Naive thymus-derived CD4-positive, alpha-beta T cell (primary cell): ENCODE measurements around the gene F11. TPM values are rescaled to one million over a fixed set of nuclear protein-coding genes. Genes with fewer than 3 reads are reported as not detected.

ENCODE experiments used
- ATAC-seq: fragments of 150-1000 bp; cut with Tn5 transposase; 2 replicates; pipeline ENCODE4 v1.10.0; 2021; ENCODE audit warnings: mild to moderate bottlenecking, moderate library complexity
- CTCF ChIA-PET: fragments of 350-600 bp; sonication (Branson Sonifier 250); formaldehyde crosslinking; loops from one replicate; lab custom pipeline; 2021; ENCODE audit warnings: antibody characterized with exemption; lab: Charles Lee
- POLR2A ChIA-PET: fragments of 350-600 bp; sonication (Branson Sonifier 250); formaldehyde crosslinking; loops from one replicate; lab custom pipeline; 2021; ENCODE audit warnings: antibody characterized with exemption, inconsistent platforms; lab: Charles Lee
- DNase-seq, 9 donors: peaks; one replicate each; pipeline versions ENCODE4 v3.0.0 to v3.0.0-alpha.2; 2020 to 2022; ENCODE audit warnings: mixed read lengths in 1 of 9
- H3K27ac ChIP-seq: one replicate; pipeline ENCODE4 v1.7.0; 2013; ENCODE audit warnings: mild to moderate bottlenecking, low read depth, low read length, moderate library complexity
- H3K27me3 ChIP-seq, 2 donors: one replicate each; pipeline ENCODE4 v1.7.0; 2013; ENCODE audit warnings: low read length in 2 of 2, mild to moderate bottlenecking in 2 of 2, moderate library complexity in 2 of 2; ENCODE audit not compliant: control insufficient read depth in 2 of 2, insufficient read depth in 2 of 2
- H3K36me3 ChIP-seq, 3 experiments: 1 replicate in 2 of 3; 2 replicates in 1 of 3; pipeline ENCODE4 v1.7.0; 2013; ENCODE audit warnings: low read length in 3 of 3, mild to moderate bottlenecking in 3 of 3, moderate library complexity in 1 of 3; ENCODE audit not compliant: insufficient read depth in 3 of 3, control insufficient read depth in 2 of 3
- H3K4me1 ChIP-seq, 2 donors: one replicate each; pipeline ENCODE4 v1.7.0; 2013; ENCODE audit warnings: low read length in 2 of 2, mild to moderate bottlenecking in 2 of 2, moderate library complexity in 1 of 2; ENCODE audit not compliant: control insufficient read depth in 2 of 2, insufficient read depth in 2 of 2
- H3K4me3 ChIP-seq: 2 replicates; pipeline ENCODE4 v1.7.0; 2013; ENCODE audit warnings: mild to moderate bottlenecking, low read length
- H3K9me3 ChIP-seq, 3 experiments: 1 replicate in 2 of 3; 2 replicates in 1 of 3; pipeline ENCODE4 v1.7.0; 2013; ENCODE audit warnings: low read length in 3 of 3; ENCODE audit not compliant: control insufficient read depth in 2 of 3
- H3K27ac Mint-ChIP-seq, 9 donors: one replicate each; pipeline ENCODE4 v1.8.0; 2020 to 2022; ENCODE audit warnings: mixed read lengths in 9 of 9, mild to moderate bottlenecking in 8 of 9, moderate library complexity in 5 of 9, inconsistent platforms in 2 of 9
- H3K27me3 Mint-ChIP-seq, 5 donors: one replicate each; pipeline ENCODE4 v1.8.0; 2021 to 2022; ENCODE audit warnings: mixed read lengths in 5 of 5, mild to moderate bottlenecking in 1 of 5
- H3K36me3 Mint-ChIP-seq, 5 donors: one replicate each; pipeline ENCODE4 v1.8.0; 2020 to 2022; ENCODE audit warnings: mixed read lengths in 5 of 5, mild to moderate bottlenecking in 3 of 5, inconsistent platforms in 1 of 5
- H3K4me1 Mint-ChIP-seq, 7 donors: one replicate each; pipeline ENCODE4 v1.8.0; 2020 to 2022; ENCODE audit warnings: mixed read lengths in 7 of 7, mild to moderate bottlenecking in 3 of 7, inconsistent platforms in 1 of 7
- H3K4me3 Mint-ChIP-seq, 10 donors: one replicate each; pipeline ENCODE4 v1.8.0; 2020 to 2022; ENCODE audit warnings: mild to moderate bottlenecking in 10 of 10, mixed read lengths in 10 of 10, moderate library complexity in 6 of 10, inconsistent platforms in 2 of 10
- H3K9me3 Mint-ChIP-seq, 11 donors: one replicate each; pipeline ENCODE4 v1.8.0; 2020 to 2022; ENCODE audit warnings: mixed read lengths in 11 of 11, mild to moderate bottlenecking in 4 of 11, inconsistent platforms in 1 of 11, moderate library complexity in 1 of 11
- intact Hi-C, 2 donors: fragments of 100-400 bp; cut with micrococcal nuclease; formaldehyde crosslinking; loops; one replicate each; pipeline ENCODE4 v1.15.1; 2023
- polyA plus RNA-seq, 2 donors: library from polyadenylated mRNA; unstranded; fragments of 300-500 nt; fragmentation: Illumina TruSeq; gene quantifications; one replicate each; pipeline ENCODE4 v1.2.3, GENCODE V29; 2021
- total RNA-seq, 6 experiments: library from RNA in 5 of 6; stranded (reverse) in 5 of 6; gene quantifications; 1 replicate in 5 of 6; 2 replicates in 1 of 6; pipeline ENCODE4 v1.2.3 and lab custom pipeline; 2021 to 2026

The F11 gene
- total and polyA plus RNA-seq, 7 experiments from 2014 or later, result 0.64 TPM; not detected in 6

DNA sequence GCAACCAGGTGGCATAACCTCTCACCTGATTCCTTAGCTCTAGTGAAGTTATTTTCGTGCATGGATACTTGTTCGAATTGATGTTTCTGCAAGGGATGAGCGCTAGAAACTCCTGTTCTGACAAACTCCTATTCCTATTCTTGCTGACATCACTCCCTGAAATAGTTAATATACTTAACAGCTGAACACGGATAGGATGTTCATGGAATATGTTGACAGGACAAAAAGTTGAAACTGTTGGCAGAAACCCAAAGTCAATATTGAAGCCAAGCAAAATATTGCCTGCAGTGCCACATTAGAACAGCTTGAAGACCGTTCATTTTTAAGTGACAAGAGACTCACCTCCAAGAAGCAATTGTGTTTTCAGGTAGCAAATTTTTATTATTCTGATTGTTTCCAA lies 38.8 kb upstream of the F11 start, which contains the start of gene KLKB1:
TSS of gene KLKB1 (plus strand) at position 287 of the 400 bp plus-strand sequence. CDS start 689 bp downstream, outside the sequence.
- no peaks in the 10 kb centered on the region for H3K27me3 ChIP-seq
- Mint-ChIP-seq H3K4me1 (no peaks in the 10 kb centered on the region), H3K4me3 (no peak within 1 kb of the TSS), H3K27ac (no peak within 1 kb of the TSS), H3K9me3 (peaks cover 3 to 39% (median 17%) of the 10 kb centered on the region in 11 donors), H3K36me3 (peaks cover 3 to 32% (median 27%) of the 10 kb centered on the region in 5 donors), H3K27me3 (peaks cover 0 to 5% (median 0%) of the 10 kb centered on the region in 5 donors)
- no peak within 1 kb of the TSS for H3K4me3 ChIP-seq
- H3K36me3 ChIP-seq, result peaks cover 0 to 3% (median 0%) of the 10 kb centered on the region in 3 experiments
- H3K27ac ChIP-seq, result no peak within 1 kb of the TSS
- intact Hi-C loops, result no loop called here
- CTCF ChIA-PET, result no interaction called here
- POLR2A ChIA-PET, result no interaction called here
- ATAC-seq (no peak), DNase-seq (no peak)
- H3K9me3 ChIP-seq, result peaks cover 0 to 5% (median 0%) of the 10 kb centered on the region in 3 experiments
- no peaks in the 10 kb centered on the region for H3K4me1 ChIP-seq

DNA sequence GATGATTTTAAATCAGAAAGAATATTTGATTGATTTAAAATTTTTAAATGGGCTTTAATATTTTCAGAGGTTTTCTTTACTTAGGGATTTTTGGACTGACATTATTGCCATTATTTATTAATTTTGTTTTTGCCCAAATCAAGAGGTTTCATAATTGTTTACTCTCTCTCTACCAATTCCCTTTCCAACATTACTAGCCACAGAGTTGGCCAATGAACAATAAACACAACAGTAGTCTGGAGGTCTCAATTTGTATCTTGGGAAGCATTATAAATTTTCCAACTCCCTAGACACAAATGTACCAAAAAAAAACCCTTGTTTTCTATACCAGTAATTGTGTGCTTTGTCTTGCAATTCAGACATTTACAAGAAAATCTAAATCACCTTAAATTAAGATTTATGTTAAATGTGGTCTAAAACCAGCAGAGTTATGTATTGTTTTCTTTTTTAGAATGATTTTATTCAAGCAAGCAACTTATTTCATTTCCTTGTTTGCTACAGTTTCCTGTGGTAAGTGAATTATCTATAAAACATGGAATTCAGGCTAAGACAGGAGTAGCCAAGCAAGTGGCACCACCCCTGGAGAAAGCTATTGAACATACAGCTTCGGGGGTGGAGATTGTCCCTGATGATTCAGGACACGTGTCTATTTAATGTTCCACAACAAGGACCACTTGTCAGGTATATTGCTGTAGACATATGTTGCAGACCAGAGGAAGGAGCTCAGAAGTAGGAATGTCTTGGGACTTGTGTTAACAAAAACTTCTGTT lies 38.1 kb upstream of the F11 start:
- ChIA-PET POLR2A (no interaction called here), CTCF (no interaction called here)
- ATAC-seq (no peak), DNase-seq (no peak)
- no peak overlapping the region for H3K27ac ChIP-seq
- peaks cover 0 to 5% (median 0%) of the 10 kb centered on the region in 3 experiments for H3K9me3 ChIP-seq
- Mint-ChIP-seq H3K27ac (no peak overlapping the region), H3K4me1 (no peaks in the 10 kb centered on the region), H3K9me3 (peaks cover 3 to 37% (median 17%) of the 10 kb centered on the region in 11 donors), H3K4me3 (no peak overlapping the region), H3K27me3 (peaks cover 0 to 4% (median 0%) of the 10 kb centered on the region in 5 donors), H3K36me3 (peaks cover 3 to 34% (median 26%) of the 10 kb centered on the region in 5 donors)
- no peaks in the 10 kb centered on the region for H3K27me3 ChIP-seq
- H3K36me3 ChIP-seq, result peaks cover 0 to 3% (median 0%) of the 10 kb centered on the region in 3 experiments
- no peak overlapping the region for H3K4me3 ChIP-seq
- intact Hi-C loops, result no loop called here
- no peaks in the 10 kb centered on the region for H3K4me1 ChIP-seq

DNA sequence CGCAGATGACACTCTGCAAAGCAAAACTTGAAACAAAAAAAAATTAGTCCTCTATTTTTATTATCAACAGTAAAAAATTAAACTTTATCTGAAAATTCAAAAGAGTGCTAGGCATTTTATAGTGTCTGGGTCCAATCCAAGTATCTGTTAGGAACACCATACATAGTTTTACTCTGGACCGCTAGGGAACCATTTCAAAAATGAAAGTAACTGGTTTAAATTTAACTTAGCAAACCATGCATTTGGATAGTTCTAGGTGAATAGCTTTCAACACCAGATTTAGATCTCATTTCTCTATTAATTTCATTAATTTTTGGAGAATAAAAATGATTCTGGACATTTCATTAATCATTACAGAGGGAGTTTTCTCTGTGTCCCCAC lies 37.5 kb upstream of the F11 start:
- POLR2A ChIA-PET, result no interaction called here
- no peaks in the 10 kb centered on the region for H3K27me3 ChIP-seq
- CTCF ChIA-PET, result no interaction called here
- Mint-ChIP-seq H3K36me3 (peaks cover 3 to 28% (median 25%) of the 10 kb centered on the region in 5 donors), H3K27me3 (no peaks in the 10 kb centered on the region), H3K4me3 (no peak overlapping the region), H3K4me1 (no peaks in the 10 kb centered on the region), H3K9me3 (peaks cover 3 to 31% (median 16%) of the 10 kb centered on the region in 11 donors), H3K27ac (no peak overlapping the region)
- no peaks in the 10 kb centered on the region for H3K4me1 ChIP-seq
- H3K4me3 ChIP-seq, result no peak overlapping the region
- H3K9me3 ChIP-seq, result peaks cover 0 to 5% (median 0%) of the 10 kb centered on the region in 3 experiments
- no peak for ATAC-seq
- DNase-seq, result no peak
- H3K27ac ChIP-seq, result no peak overlapping the region
- peaks cover 0 to 3% (median 0%) of the 10 kb centered on the region in 3 experiments for H3K36me3 ChIP-seq
- intact Hi-C loops, result no loop called here

DNA sequence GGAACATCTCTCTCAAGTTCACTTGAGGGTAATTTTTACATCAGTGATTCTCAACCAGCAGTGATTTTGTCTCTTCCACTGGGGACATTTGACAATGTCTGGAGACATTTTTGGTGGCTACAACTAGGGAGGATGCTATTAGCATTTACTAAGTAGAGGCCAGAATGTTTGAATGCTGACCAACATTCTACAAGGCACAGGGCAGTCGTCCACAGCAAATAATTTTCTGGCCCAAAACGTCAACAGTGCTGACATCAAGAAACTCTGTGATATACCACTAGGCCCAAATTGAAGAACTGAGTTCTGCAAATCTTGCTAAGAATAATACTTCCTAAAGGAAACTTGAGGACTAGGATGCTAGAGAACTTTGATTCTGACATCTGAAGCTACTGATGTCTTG lies 31.6 kb upstream of the F11 start:
- H3K4me3 Mint-ChIP-seq, result no peak overlapping the region
- ChIA-PET CTCF (no interaction called here), POLR2A (no interaction called here)
- DNase-seq (no peak), ATAC-seq (no peak)
- Histone ChIP-seq H3K27ac (no peak overlapping the region), H3K36me3 (no peaks in the 10 kb centered on the region), H3K9me3 (no peaks in the 10 kb centered on the region), H3K4me3 (no peak overlapping the region), H3K4me1 (no peaks in the 10 kb centered on the region), H3K27me3 (no peaks in the 10 kb centered on the region)
- no peaks in the 10 kb centered on the region for H3K9me3 Mint-ChIP-seq
- intact Hi-C loops, result no loop called here
- H3K27me3 Mint-ChIP-seq, result no peaks in the 10 kb centered on the region
- peaks cover 0 to 40% (median 20%) of the 10 kb centered on the region in 5 donors for H3K36me3 Mint-ChIP-seq
- H3K27ac Mint-ChIP-seq, result no peak overlapping the region
- no peaks in the 10 kb centered on the region for H3K4me1 Mint-ChIP-seq

DNA sequence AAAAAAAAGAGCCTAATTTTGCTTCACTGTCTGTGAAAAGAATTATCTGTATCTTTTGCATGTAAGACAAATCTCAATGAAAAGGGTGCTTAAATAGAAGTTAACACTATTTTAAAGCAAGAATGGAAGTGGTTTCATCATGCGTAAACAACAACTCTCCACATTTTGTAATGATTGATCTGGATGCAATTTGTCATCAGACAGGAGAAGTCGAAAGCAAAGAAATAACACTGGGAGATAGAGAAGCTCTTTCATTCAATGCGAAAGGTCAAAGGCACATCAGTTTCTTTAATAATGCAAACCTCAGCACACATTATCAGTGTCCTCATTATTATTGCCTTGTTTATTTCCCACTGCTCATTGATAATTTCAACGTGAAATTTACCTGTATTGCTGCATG lies 29.9 kb upstream of the F11 start:
- peaks cover 0 to 48% (median 22%) of the 10 kb centered on the region in 5 donors for H3K36me3 Mint-ChIP-seq
- ATAC-seq (no peak), DNase-seq (no peak)
- Histone ChIP-seq H3K4me1 (no peaks in the 10 kb centered on the region), H3K27me3 (no peaks in the 10 kb centered on the region), H3K36me3 (no peaks in the 10 kb centered on the region), H3K4me3 (no peak overlapping the region), H3K9me3 (no peaks in the 10 kb centered on the region), H3K27ac (no peak overlapping the region)
- no peaks in the 10 kb centered on the region for H3K27me3 Mint-ChIP-seq
- ChIA-PET POLR2A (no interaction called here), CTCF (interaction anchor here (0.7 kb wide), 1 partner anchor 75 kb away, joined by 3 read pairs; no protein-coding TSS in a partner anchor)
- intact Hi-C loops, result no loop called here
- H3K4me3 Mint-ChIP-seq, result no peak overlapping the region
- H3K27ac Mint-ChIP-seq, result no peak overlapping the region
- H3K9me3 Mint-ChIP-seq, result no peaks in the 10 kb centered on the region
- H3K4me1 Mint-ChIP-seq, result no peaks in the 10 kb centered on the region

DNA sequence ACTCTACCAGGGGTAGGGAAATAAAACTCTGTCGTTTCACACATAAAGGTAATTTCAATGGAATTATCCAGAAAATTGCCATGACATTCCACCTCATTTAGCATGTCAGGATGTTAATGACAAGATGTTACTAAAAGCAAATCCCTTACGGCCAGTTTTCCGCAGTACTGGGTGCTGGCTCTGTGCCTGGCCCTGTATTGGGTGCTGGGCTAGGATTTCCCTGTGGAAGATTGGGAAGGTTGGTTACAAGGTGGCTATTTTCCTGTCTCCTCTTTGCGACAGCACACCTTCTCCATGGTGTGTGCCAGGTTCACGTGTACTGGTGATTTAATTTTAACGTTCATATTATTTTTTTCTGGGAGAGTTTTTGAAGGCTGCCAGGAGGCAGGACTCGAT lies 25.5 kb upstream of the F11 start:
- no peak for DNase-seq
- H3K36me3 Mint-ChIP-seq, result peaks cover 0 to 31% (median 19%) of the 10 kb centered on the region in 5 donors
- intact Hi-C loops, result no loop called here
- ATAC-seq, result no peak
- ChIA-PET POLR2A (no interaction called here), CTCF (no interaction called here)
- no peak overlapping the region for H3K4me3 Mint-ChIP-seq
- no peaks in the 10 kb centered on the region for H3K4me1 Mint-ChIP-seq
- Histone ChIP-seq H3K4me3 (no peak overlapping the region), H3K4me1 (no peaks in the 10 kb centered on the region), H3K27ac (no peak overlapping the region), H3K27me3 (no peaks in the 10 kb centered on the region), H3K36me3 (no peaks in the 10 kb centered on the region), H3K9me3 (peaks cover 0 to 4% (median 0%) of the 10 kb centered on the region in 3 experiments)
- H3K27ac Mint-ChIP-seq, result no peak overlapping the region
- peaks cover 0 to under 1% (median 0%) of the 10 kb centered on the region in 11 donors for H3K9me3 Mint-ChIP-seq
- H3K27me3 Mint-ChIP-seq, result no peaks in the 10 kb centered on the region
